ENCODE measurements around the gene SNRPE.

The SNRPE gene

GRCh38 chr1:203835476-203835875, 25.9 kb upstream of the SNRPE start:
- TF ChIP-seq EZH2phosphoT487 (IDR thresholded peaks at IDR 0.05; ENCODE audit: borderline replicate concordance): no peak
- TF ChIP-seq, protein P1, sequence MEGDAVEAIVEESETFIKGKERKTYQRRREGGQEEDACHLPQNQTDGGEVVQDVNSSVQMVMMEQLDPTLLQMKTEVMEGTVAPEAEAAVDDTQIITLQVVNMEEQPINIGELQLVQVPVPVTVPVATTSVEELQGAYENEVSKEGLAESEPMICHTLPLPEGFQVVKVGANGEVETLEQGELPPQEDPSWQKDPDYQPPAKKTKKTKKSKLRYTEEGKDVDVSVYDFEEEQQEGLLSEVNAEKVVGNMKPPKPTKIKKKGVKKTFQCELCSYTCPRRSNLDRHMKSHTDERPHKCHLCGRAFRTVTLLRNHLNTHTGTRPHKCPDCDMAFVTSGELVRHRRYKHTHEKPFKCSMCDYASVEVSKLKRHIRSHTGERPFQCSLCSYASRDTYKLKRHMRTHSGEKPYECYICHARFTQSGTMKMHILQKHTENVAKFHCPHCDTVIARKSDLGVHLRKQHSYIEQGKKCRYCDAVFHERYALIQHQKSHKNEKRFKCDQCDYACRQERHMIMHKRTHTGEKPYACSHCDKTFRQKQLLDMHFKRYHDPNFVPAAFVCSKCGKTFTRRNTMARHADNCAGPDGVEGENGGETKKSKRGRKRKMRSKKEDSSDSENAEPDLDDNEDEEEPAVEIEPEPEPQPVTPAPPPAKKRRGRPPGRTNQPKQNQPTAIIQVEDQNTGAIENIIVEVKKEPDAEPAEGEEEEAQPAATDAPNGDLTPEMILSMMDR (conservative IDR thresholded peaks at IDR 0.05; ENCODE audit: low read length): peak; percentile 18; the same call in 1 of the 2 replicates
- no peaks in the 10 kb centered on the region for H3K9me2 ChIP-seq (replicated peaks; ENCODE audit: low read depth, low read length)
- no peaks in the 10 kb centered on the region; the same call in 1 of the 2 replicates for H3F3A ChIP-seq (ENCODE audit: low read depth)
- H3K27me3 ChIP-seq (ENCODE audit: insufficient read depth, low read length, poor library complexity, severe bottlenecking): no peaks in the 10 kb centered on the region
- H3K79me2 ChIP-seq (ENCODE audit: insufficient read depth, low read length): no peaks in the 10 kb centered on the region
- no peak overlapping the region for H3K4me2 ChIP-seq (ENCODE audit: low read depth, low read length, poor library complexity, severe bottlenecking)
- peaks cover 3% of the 10 kb centered on the region for H4K20me1 ChIP-seq (ENCODE audit: insufficient read depth, low read length, poor library complexity, severe bottlenecking)
- H3K9me3 ChIP-seq (ENCODE audit: insufficient read depth, low read depth, low read length): no peaks in the 10 kb centered on the region
- H3K4me1 ChIP-seq (ENCODE audit: insufficient read depth, low read length, poor library complexity, severe bottlenecking): no peaks in the 10 kb centered on the region
- no peak overlapping the region for H3K4me3 ChIP-seq (ENCODE audit: low read length, poor library complexity, severe bottlenecking)
- H2AFZ ChIP-seq (ENCODE audit: low read length): no peak overlapping the region
- no peak overlapping the region for H3K9ac ChIP-seq (ENCODE audit: low read depth, low read length, poor library complexity, severe bottlenecking)
- peaks cover 94% of the 10 kb centered on the region for H3K36me3 ChIP-seq (ENCODE audit: insufficient read depth, low read length)

DNA sequence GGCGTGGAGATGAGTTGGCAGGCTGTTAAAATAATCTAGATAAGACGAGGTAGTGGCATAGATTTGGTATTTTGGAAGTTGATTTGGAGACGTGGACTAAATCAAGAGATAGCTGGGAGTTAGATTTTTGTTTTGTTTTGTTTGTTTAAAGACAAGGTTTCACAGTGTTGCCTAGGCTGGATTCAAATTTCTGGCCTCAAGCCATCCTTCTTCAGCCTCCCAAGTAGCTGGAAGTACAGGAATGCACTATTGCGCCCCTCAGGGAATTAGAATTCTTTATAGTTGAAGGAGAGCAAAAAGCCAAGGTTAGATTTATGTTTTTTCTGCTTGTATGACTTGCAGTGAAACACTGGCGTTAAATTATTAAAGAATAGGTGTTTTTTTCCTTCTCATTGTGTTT, 22.3 kb upstream of the SNRPE start:
- Histone ChIP-seq H3K9me2 (replicated peaks; ENCODE audit: low read depth, low read length) (no peaks in the 10 kb centered on the region), H3K9ac (ENCODE audit: low read depth, low read length, poor library complexity, severe bottlenecking) (no peak overlapping the region), H3F3A (ENCODE audit: low read depth) (no peaks in the 10 kb centered on the region; the same call in 1 of the 2 replicates), H3K9me3 (ENCODE audit: insufficient read depth, low read depth, low read length) (no peaks in the 10 kb centered on the region), H3K4me2 (ENCODE audit: low read depth, low read length, poor library complexity, severe bottlenecking) (no peak overlapping the region), H3K4me1 (ENCODE audit: insufficient read depth, low read length, poor library complexity, severe bottlenecking) (no peaks in the 10 kb centered on the region), H3K27me3 (ENCODE audit: insufficient read depth, low read length, poor library complexity, severe bottlenecking) (no peaks in the 10 kb centered on the region), H3K79me2 (ENCODE audit: insufficient read depth, low read length) (no peaks in the 10 kb centered on the region), H3K36me3 (ENCODE audit: insufficient read depth, low read length) (peaks cover 81% of the 10 kb centered on the region), H3K4me3 (ENCODE audit: low read length, poor library complexity, severe bottlenecking) (no peak overlapping the region), H2AFZ (ENCODE audit: low read length) (no peak overlapping the region), H4K20me1 (ENCODE audit: insufficient read depth, low read length, poor library complexity, severe bottlenecking) (peaks cover 3% of the 10 kb centered on the region)
- TF ChIP-seq EZH2phosphoT487 (IDR thresholded peaks at IDR 0.05; ENCODE audit: borderline replicate concordance): no peak
- TF ChIP-seq, protein P1 (conservative IDR thresholded peaks at IDR 0.05; ENCODE audit: low read length): no peak

GRCh38 chr1:203840208-203840808, 21.1 kb upstream of the SNRPE start:
- H3K36me3 ChIP-seq (ENCODE audit: insufficient read depth, low read length): peaks cover 81% of the 10 kb centered on the region
- H3K79me2 ChIP-seq (ENCODE audit: insufficient read depth, low read length): peaks cover 7% of the 10 kb centered on the region; the same call in 1 of the 2 replicates
- H4K20me1 ChIP-seq (ENCODE audit: insufficient read depth, low read length, poor library complexity, severe bottlenecking): peaks cover 6% of the 10 kb centered on the region
- no peak overlapping the region for H3K9ac ChIP-seq (ENCODE audit: low read depth, low read length, poor library complexity, severe bottlenecking)
- no peak overlapping the region for H3K4me3 ChIP-seq (ENCODE audit: low read length, poor library complexity, severe bottlenecking)
- no peaks in the 10 kb centered on the region; the same call in 1 of the 2 replicates for H3F3A ChIP-seq (ENCODE audit: low read depth)
- H3K4me2 ChIP-seq (ENCODE audit: low read depth, low read length, poor library complexity, severe bottlenecking): no peak overlapping the region
- H3K4me1 ChIP-seq (ENCODE audit: insufficient read depth, low read length, poor library complexity, severe bottlenecking): no peaks in the 10 kb centered on the region
- H2AFZ ChIP-seq (ENCODE audit: low read length): no peak overlapping the region
- no peaks in the 10 kb centered on the region for H3K9me3 ChIP-seq (ENCODE audit: insufficient read depth, low read depth, low read length)
- H3K9me2 ChIP-seq (replicated peaks; ENCODE audit: low read depth, low read length): no peaks in the 10 kb centered on the region
- no peaks in the 10 kb centered on the region for H3K27me3 ChIP-seq (ENCODE audit: insufficient read depth, low read length, poor library complexity, severe bottlenecking)
- TF ChIP-seq, protein P1 (conservative IDR thresholded peaks at IDR 0.05; ENCODE audit: low read length): no peak
- no peak for TF ChIP-seq EZH2phosphoT487 (IDR thresholded peaks at IDR 0.05; ENCODE audit: borderline replicate concordance)

Measured in Loucy (cell line).